Esophagus muscularis mucosa (tissue), 4 donors: Measurements from ENCODE around the gene TEDC1.

Experiments
- CTCF ChIP-seq, 3 experiments: fragments of 200-600 bp in 2 of 3; fragments of 450-650 bp in 1 of 3; sonication (generic) in 2 of 3; IDR thresholded peaks; one replicate each; pipeline ENCODE4 v1.5.1; 2017 to 2019; ENCODE audit warnings: antibody characterized with exemption in 3 of 3, mild to moderate bottlenecking in 2 of 3, moderate library complexity in 1 of 3
- EP300 ChIP-seq: sonication (generic); formaldehyde crosslinking; IDR thresholded peaks from one replicate; pipeline ENCODE4 v1.6.1; 2017; ENCODE audit warnings: antibody characterized with exemption
- POLR2A ChIP-seq: fragments of 450-650 bp; IDR thresholded peaks from one replicate; pipeline ENCODE4 v1.6.1; 2017; ENCODE audit warnings: antibody characterized with exemption, moderate library complexity, mild to moderate bottlenecking, low read depth

- no peak for TF ChIP-seq CTCF (IDR thresholded peaks at IDR 0.05)
- TF ChIP-seq POLR2A, result no peak
- no peak for TF ChIP-seq EP300
Observed at GRCh38 chr14:105525861-105526775, 35.1 kb downstream of the TEDC1 start, which contains the start of gene TMEM121.
